Measurements from ENCODE around the gene HSF5. TPM values are rescaled to one million over a fixed set of nuclear protein-coding genes. Genes with fewer than 3 reads are reported as not detected.

The HSF5 gene
- total and polyA plus RNA-seq, 2 of the 4 experiments (the other 2 are of a cell fraction): not detected

GRCh38 chr17:58507123-58507634, 19.0 kb upstream of the HSF5 start:
- Histone ChIP-seq H2AFZ (replicated peaks; ENCODE audit: low read length, poor library complexity) (no peak overlapping the region), H2BK20ac (ENCODE audit: low read depth, low read length) (no peak overlapping the region), H4K91ac (ENCODE audit: insufficient read depth, low read depth, low read length) (no peak overlapping the region), H3K36me3 (ENCODE audit: control insufficient read depth, insufficient read depth, low read length) (peaks cover 70% of the 10 kb centered on the region), H3K9me3 (ENCODE audit: control insufficient read depth, insufficient read depth, low read length) (no peaks in the 10 kb centered on the region), H2BK15ac (ENCODE audit: low read depth, low read length) (no peak overlapping the region), H3K27me3 (ENCODE audit: control insufficient read depth, insufficient read depth, low read length) (no peaks in the 10 kb centered on the region), H3K23ac (ENCODE audit: low read depth, low read length) (no peak overlapping the region), H2BK120ac (ENCODE audit: low read depth, low read length) (no peak overlapping the region), H3K4me1 (ENCODE audit: control insufficient read depth, insufficient read depth, low read length) (no peaks in the 10 kb centered on the region), H3K4me2 (ENCODE audit: low read depth, low read length) (no peak overlapping the region), H4K5ac (ENCODE audit: low read depth, low read length) (no peak overlapping the region), H3K9me1 (ENCODE audit: insufficient read depth, low read length) (peaks cover 8% of the 10 kb centered on the region; the same call in 1 of the 2 replicates), H2AK9ac (replicated peaks; ENCODE audit: low read depth, low read length, poor library complexity) (no peak overlapping the region), H3K9ac (ENCODE audit: low read depth, low read length) (no peak overlapping the region), H3K27ac (ENCODE audit: insufficient read depth, low read length) (no peak overlapping the region), H2BK5ac (ENCODE audit: low read depth, low read length, poor library complexity, severe bottlenecking) (no peak overlapping the region), H4K20me1 (ENCODE audit: insufficient read depth, low read length) (peaks cover 4% of the 10 kb centered on the region; the same call in 1 of the 2 replicates), H3K18ac (ENCODE audit: low read depth, low read length) (no peak overlapping the region), H3K4ac (ENCODE audit: low read depth, low read length) (no peak overlapping the region), H3K56ac (ENCODE audit: extremely low read depth, insufficient read depth, low read length) (no peak overlapping the region), H3K79me1 (ENCODE audit: low read depth in 1 of 2, low read length in 2 of 2) (peaks cover 1 to 17% of the 10 kb centered on the region in 2 experiments; a peak in 2 of 4 replicates), H4K8ac (ENCODE audit: low read depth in 2 of 2, low read length in 2 of 2) (no peak overlapping the region), H3K14ac (replicated peaks; ENCODE audit: low read depth, low read length) (no peak overlapping the region), H2AK5ac (ENCODE audit: low read depth, low read length) (no peak overlapping the region), H3K4me3 (ENCODE audit: insufficient read depth, low read depth, low read length) (no peak overlapping the region)
- DNase-seq: no peak
- intact Hi-C loops (cut with micrococcal nuclease) (no loop called here), dilution Hi-C loops (cut with HindIII; ENCODE audit: low sequenced_read_pairs, unreplicated experiment) (no loop called here), in situ Hi-C loops (cut with MboI; ENCODE audit: low sequenced_read_pairs) (no loop called here)
- TF ChIP-seq FOS (IDR thresholded peaks at IDR 0.05; ENCODE audit: low read depth, low read length) (no peak), CEBPB (IDR thresholded peaks at IDR 0.05; ENCODE audit: low read depth, low read length) (peak; percentile 84), BHLHE40 (IDR thresholded peaks at IDR 0.05; ENCODE audit: low read depth, low read length) (no peak), CTCF (conservative IDR thresholded peaks at IDR 0.05; ENCODE audit: low read depth, low read length) (no peak), SMC3 (IDR thresholded peaks at IDR 0.05; ENCODE audit: low read depth, low read length) (no peak)
- WGBS, 2 experiments (ENCODE audit: extremely low coverage in 2 of 2, insufficient read length in 1 of 2): 89% methylated on average over 13 of the region's 13 CpGs; no CpG with 5 or more reads in 1 of the 2 experiments
- peak; percentile 14; the same call in 1 of the 2 replicates for ATAC-seq (ENCODE audit: low read depth)
- no TSS peak for BruUV-seq (replicated peaks)
- ChIA-PET CTCF (interaction anchor here (0.5 kb wide), 1 partner anchor 510 kb away, joined by 3 read pairs; no protein-coding TSS in a partner anchor), POLR2A (ENCODE audit: unreplicated experiment) (no interaction called here)

Data from IMR-90 (cell line).